ENCODE results near the gene C1QTNF7. TPM values are rescaled to one million over a fixed set of nuclear protein-coding genes. Genes with fewer than 3 reads are reported as not detected.

The C1QTNF7 gene
- total RNA-seq, 4 donors from 2014 or later: 3.7 to 8.4 (median 3.7) TPM; not detected in 1

DNA sequence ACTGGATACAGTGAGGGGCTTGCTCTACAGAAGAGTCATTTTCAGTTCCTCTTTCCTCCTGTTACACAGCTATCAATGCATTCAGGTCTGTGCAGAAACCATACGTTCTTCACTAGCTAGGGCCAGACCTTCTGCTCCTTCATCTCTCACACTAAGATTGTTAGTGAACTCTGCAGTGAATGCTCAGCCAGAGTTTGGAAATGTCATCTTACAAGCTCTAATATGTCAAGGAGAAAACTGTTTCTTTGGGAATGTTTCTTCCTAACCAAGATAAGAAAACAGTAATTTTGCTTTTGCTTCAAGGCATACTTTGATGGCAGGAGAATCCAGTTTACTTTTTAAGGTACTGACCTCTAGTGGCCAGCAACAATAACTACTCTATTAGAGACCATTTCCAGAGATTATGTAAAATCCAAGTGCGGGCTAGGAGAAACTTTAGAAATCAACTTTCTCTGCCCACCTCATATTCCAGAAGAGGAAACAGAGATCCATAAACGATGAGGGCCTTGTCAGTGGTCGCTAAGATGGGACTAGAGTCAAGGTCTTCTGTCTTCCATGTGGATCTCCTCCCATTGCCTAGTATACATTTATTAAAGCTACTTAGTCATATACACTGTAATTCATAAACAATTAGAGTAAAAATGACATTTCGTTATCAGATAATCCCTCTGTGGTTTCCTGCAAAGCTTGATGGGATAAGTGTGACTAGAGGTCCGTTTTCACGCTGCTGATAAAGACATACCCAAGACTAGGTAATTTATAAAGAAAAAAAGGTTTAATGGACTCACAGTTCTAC is 29.8 kb downstream of the C1QTNF7 start:
- H3K4me3 ChIP-seq: no peak overlapping the region
- H3K36me3 ChIP-seq: no peaks in the 10 kb centered on the region
- H3K9me3 ChIP-seq: no peaks in the 10 kb centered on the region
- TF ChIP-seq POLR2A (IDR thresholded peaks at IDR 0.05) (no peak), POLR2AphosphoS5 (IDR thresholded peaks at IDR 0.05) (no peak)
- TF ChIP-seq, protein P1, sequence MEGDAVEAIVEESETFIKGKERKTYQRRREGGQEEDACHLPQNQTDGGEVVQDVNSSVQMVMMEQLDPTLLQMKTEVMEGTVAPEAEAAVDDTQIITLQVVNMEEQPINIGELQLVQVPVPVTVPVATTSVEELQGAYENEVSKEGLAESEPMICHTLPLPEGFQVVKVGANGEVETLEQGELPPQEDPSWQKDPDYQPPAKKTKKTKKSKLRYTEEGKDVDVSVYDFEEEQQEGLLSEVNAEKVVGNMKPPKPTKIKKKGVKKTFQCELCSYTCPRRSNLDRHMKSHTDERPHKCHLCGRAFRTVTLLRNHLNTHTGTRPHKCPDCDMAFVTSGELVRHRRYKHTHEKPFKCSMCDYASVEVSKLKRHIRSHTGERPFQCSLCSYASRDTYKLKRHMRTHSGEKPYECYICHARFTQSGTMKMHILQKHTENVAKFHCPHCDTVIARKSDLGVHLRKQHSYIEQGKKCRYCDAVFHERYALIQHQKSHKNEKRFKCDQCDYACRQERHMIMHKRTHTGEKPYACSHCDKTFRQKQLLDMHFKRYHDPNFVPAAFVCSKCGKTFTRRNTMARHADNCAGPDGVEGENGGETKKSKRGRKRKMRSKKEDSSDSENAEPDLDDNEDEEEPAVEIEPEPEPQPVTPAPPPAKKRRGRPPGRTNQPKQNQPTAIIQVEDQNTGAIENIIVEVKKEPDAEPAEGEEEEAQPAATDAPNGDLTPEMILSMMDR (IDR thresholded peaks at IDR 0.05): peak; percentile 63 to 76 (median 69)
- H3K4me1 ChIP-seq: peaks cover 0 to 10% (median 5%) of the 10 kb centered on the region in 4 donors
- peak overlapping the region in 3 of 4 donors; percentile 20 to 64 (median 30) for H3K27ac ChIP-seq
- 26 to 33% methylated on average over 7 of the region's 7 CpGs for WGBS, 2 donors (ENCODE audit: low coverage in 1 of 2)
- intact Hi-C loops (cut with DNase I; ENCODE audit: low total_unique reads) (loop anchor here (2.0 kb wide), 1 partner anchor 221 kb away; no protein-coding TSS in a partner anchor), in situ Hi-C loops (cut with MboI; ENCODE audit: low pct_ligation_motif_present in 1 of 4, low pct_unique_long_range_greater_than_20kb in 1 of 4, low sequenced_read_pairs in 3 of 4) (loop anchor here (5.0 to 25.0 kb wide), 3 partner anchors 220 to 445 kb away; partner anchors contain the start of gene CPEB2 (in 1 of the 4))
- no peak for DNase-seq
- no peaks in the 10 kb centered on the region for H3K27me3 ChIP-seq

DNA sequence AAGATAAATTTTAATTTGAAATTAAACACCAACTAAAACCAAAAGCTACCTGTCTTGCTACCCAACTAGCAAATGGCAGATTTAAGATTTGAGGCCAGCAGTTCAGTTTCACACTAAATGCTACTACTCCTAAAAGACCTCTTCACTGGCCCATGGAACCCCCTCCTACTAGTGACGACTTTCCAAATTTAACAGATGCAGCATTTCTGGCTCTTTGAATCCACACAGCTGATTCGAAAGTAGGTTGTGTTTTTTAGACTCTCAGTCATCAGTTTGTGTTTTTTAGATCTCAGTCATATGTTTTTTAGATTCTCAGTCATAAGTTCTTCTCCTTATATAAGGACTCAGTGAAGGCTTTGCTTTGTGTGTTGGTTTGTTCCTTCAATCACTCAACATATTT is 30.8 kb downstream of the C1QTNF7 start:
- Histone ChIP-seq H3K27ac (no peak overlapping the region), H3K36me3 (no peaks in the 10 kb centered on the region), H3K4me3 (no peak overlapping the region), H3K4me1 (peaks cover 0 to 10% (median 5%) of the 10 kb centered on the region in 4 donors), H3K27me3 (no peaks in the 10 kb centered on the region), H3K9me3 (no peaks in the 10 kb centered on the region)
- intact Hi-C loops (cut with DNase I; ENCODE audit: low total_unique reads) (no loop called here), in situ Hi-C loops (cut with MboI; ENCODE audit: low pct_ligation_motif_present in 1 of 4, low pct_unique_long_range_greater_than_20kb in 1 of 4, low sequenced_read_pairs in 3 of 4) (loop anchor here (5.0 to 25.0 kb wide), 3 partner anchors 221 to 446 kb away; partner anchors contain the start of gene CPEB2 (in 1 of the 4))
- no peak for DNase-seq
- TF ChIP-seq POLR2AphosphoS5 (IDR thresholded peaks at IDR 0.05) (no peak), POLR2A (IDR thresholded peaks at IDR 0.05) (no peak), EP300 (IDR thresholded peaks at IDR 0.05; ENCODE audit: low read depth) (no peak)
- TF ChIP-seq, protein P1 (IDR thresholded peaks at IDR 0.05): no peak
- 55 to 75% methylated on average over 2 of the region's 2 CpGs for WGBS, 2 donors (ENCODE audit: low coverage in 1 of 2)

DNA sequence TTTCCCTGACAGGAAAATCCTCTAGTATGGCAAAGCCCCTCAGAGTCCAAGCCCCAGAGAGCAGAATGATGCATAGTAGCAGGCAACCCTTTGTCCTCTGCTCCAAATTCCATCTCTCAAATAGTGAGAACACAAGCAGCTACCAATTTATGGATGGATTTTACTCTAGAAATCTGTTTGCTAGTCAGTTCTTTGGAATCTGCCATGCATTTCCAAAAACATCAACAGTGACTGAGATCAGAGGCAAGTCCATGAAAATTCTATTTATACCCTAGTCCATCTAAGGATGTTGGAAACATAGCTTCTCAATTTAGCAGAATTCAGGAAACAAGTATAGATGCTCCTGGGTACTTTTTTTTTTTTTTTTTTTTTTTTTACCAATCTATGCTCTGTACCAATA is 31.9 kb downstream of the C1QTNF7 start:
- in situ Hi-C loops (cut with MboI; ENCODE audit: low pct_ligation_motif_present in 1 of 4, low pct_unique_long_range_greater_than_20kb in 1 of 4, low sequenced_read_pairs in 3 of 4) (loop anchor here (5.0 to 25.0 kb wide), 3 partner anchors 222 to 447 kb away; partner anchors contain the start of gene CPEB2 (in 1 of the 4)), intact Hi-C loops (cut with DNase I; ENCODE audit: low total_unique reads) (no loop called here)
- no peak for DNase-seq
- no peaks in the 10 kb centered on the region for H3K36me3 ChIP-seq
- no peaks in the 10 kb centered on the region for H3K9me3 ChIP-seq
- H3K4me1 ChIP-seq: peaks cover 0 to 10% (median 5%) of the 10 kb centered on the region in 4 donors
- TF ChIP-seq, protein P1 (IDR thresholded peaks at IDR 0.05): no peak
- TF ChIP-seq POLR2AphosphoS5 (IDR thresholded peaks at IDR 0.05) (no peak), POLR2A (IDR thresholded peaks at IDR 0.05) (no peak), EP300 (IDR thresholded peaks at IDR 0.05; ENCODE audit: low read depth) (no peak)
- H3K27ac ChIP-seq: peak overlapping the region in 1 of 4 donors; percentile 36
- no peak overlapping the region for H3K4me3 ChIP-seq
- no peaks in the 10 kb centered on the region for H3K27me3 ChIP-seq

DNA sequence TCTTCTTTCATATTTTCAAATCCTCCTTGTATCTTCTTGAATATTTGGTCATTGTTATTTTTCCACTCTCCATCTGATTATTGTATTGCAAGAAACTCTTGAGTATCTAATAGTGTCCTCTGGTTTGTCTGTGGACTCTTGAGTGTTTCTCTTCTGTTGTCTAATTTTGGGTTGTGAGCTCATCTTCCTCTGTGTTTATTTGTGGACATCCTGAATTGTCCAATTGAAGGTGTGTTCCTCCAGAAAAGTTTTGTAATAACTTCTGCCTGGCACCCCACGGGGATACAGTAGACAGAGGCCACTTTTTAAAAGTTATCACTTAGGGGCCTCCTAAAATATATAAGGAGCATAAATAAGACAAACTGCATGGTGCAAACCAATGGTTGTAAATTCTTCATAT is 38.8 kb downstream of the C1QTNF7 start:
- WGBS, 2 donors (ENCODE audit: low coverage in 1 of 2): 67 to 75% methylated on average over 1 of the region's 1 CpG
- in situ Hi-C loops (cut with MboI; ENCODE audit: low pct_ligation_motif_present in 1 of 4, low pct_unique_long_range_greater_than_20kb in 1 of 4, low sequenced_read_pairs in 3 of 4): loop anchor here in 1 of 4 donors (25.0 kb wide), 1 partner anchor 454 kb away; the partner anchor contains the start of gene CPEB2

More for the DNA sequence above, 38.8 kb downstream of the C1QTNF7 start:
- intact Hi-C loops (cut with DNase I; ENCODE audit: low total_unique reads): no loop called here
- Histone ChIP-seq H3K4me3 (no peak overlapping the region), H3K27ac (no peak overlapping the region), H3K27me3 (no peaks in the 10 kb centered on the region), H3K36me3 (no peaks in the 10 kb centered on the region), H3K4me1 (peaks cover 0 to 11% (median 0%) of the 10 kb centered on the region in 4 donors), H3K9me3 (no peaks in the 10 kb centered on the region)
- TF ChIP-seq, protein P1 (IDR thresholded peaks at IDR 0.05): no peak
- no peak for TF ChIP-seq POLR2AphosphoS5 (IDR thresholded peaks at IDR 0.05)
- no peak for TF ChIP-seq EP300 (IDR thresholded peaks at IDR 0.05; ENCODE audit: low read depth)
- TF ChIP-seq POLR2A (IDR thresholded peaks at IDR 0.05): no peak
- DNase-seq: no peak
